GM06990 (cell line): Measurements from ENCODE around the gene C1QTNF2.
"Not testable (repeated sequence)": the region's sequence is repeated elsewhere in the genome, so short reads cannot be mapped to it uniquely, and the experiment has no call there.

Experiments
- DNase-seq: peaks from one replicate; pipeline ENCODE4 v3.0.0-alpha.2; 2011; ENCODE audit not compliant: insufficient read length; ENCODE audit errors: extremely low read depth
- H3K27me3 ChIP-seq: replicated peaks from 2 replicates; pipeline ENCODE4 v1.6.0; 2011; ENCODE audit warnings: low read length; ENCODE audit not compliant: control insufficient read depth, insufficient read depth
- H3K36me3 ChIP-seq: 2 replicates; pipeline ENCODE4 v1.5.1; 2011; ENCODE audit warnings: low read length; ENCODE audit not compliant: control insufficient read depth, insufficient read depth
- H3K4me3 ChIP-seq: replicated peaks from 2 replicates; pipeline ENCODE4 v1.5.1; 2011; ENCODE audit warnings: low read depth, mild to moderate bottlenecking, control low read depth, low read length
- CTCF ChIP-seq: IDR thresholded peaks from 2 replicates; pipeline ENCODE4 v1.5.1; 2011; ENCODE audit warnings: low read length, control low read depth, mild to moderate bottlenecking, inconsistent platforms; ENCODE audit not compliant: insufficient read depth, poor library complexity, severe bottlenecking

C1QTNF2 gene

GRCh38 chr5:160349249-160349934 is 21.0 kb downstream of the C1QTNF2 start:
- Histone ChIP-seq H3K36me3 (no peaks in the 10 kb centered on the region), H3K27me3 (no peaks in the 10 kb centered on the region), H3K4me3 (no peak overlapping the region)
- DNase-seq = no peak
- TF ChIP-seq CTCF = no peak

- no peak overlapping the region for H3K4me3 ChIP-seq
- no peaks in the 10 kb centered on the region for H3K27me3 ChIP-seq
- no peak for DNase-seq
- H3K36me3 ChIP-seq = no peaks in the 10 kb centered on the region
- no peak for TF ChIP-seq CTCF
Measured at GRCh38 chr5:160348080-160348479, 22.3 kb downstream of the C1QTNF2 start.

- no peak overlapping the region for H3K4me3 ChIP-seq
- TF ChIP-seq CTCF = no peak
- no peaks in the 10 kb centered on the region for H3K27me3 ChIP-seq
- no peak for DNase-seq
- H3K36me3 ChIP-seq = no peaks in the 10 kb centered on the region
Measured at GRCh38 chr5:160347448-160347847, 23.0 kb downstream of the C1QTNF2 start.

- DNase-seq = no peak
- Histone ChIP-seq H3K36me3 (no peaks in the 10 kb centered on the region), H3K4me3 (no peak overlapping the region), H3K27me3 (no peaks in the 10 kb centered on the region)
- no peak for TF ChIP-seq CTCF
Measured at GRCh38 chr5:160342413-160342941, 27.9 kb downstream of the C1QTNF2 start.

GRCh38 chr5:160341309-160341870 is 29.0 kb downstream of the C1QTNF2 start:
- no peak for DNase-seq
- H3K4me3 ChIP-seq = no peak overlapping the region
- TF ChIP-seq CTCF = no peak
- H3K27me3 ChIP-seq = no peaks in the 10 kb centered on the region
- H3K36me3 ChIP-seq = no peaks in the 10 kb centered on the region

- H3K4me3 ChIP-seq, H3K27me3 ChIP-seq, DNase-seq, H3K36me3 ChIP-seq: not testable (repeated sequence)
Measured at GRCh38 chr5:160340513-160340912, 29.9 kb downstream of the C1QTNF2 start.
